HG03108 (cell line): ENCODE results near the gene TUBA4A.

Experiments
- ATAC-seq: cut with Tn5 transposase; IDR thresholded peaks from one replicate; pipeline ENCODE4 v1.9.1; 2021; ENCODE audit warnings: moderate library complexity; ENCODE audit not compliant: unreplicated experiment

Gene TUBA4A

GRCh38 chr2:219253753-219254589 is at the start of gene TUBA4A:
Gene TUBA4A, minus strand, starts transcription at chr2:219253918. Its CDS starts 60 bp downstream, at chr2:219253858.
- peak; percentile 41 for ATAC-seq

GRCh38 chr2:219302412-219302968 is 48.8 kb upstream of the TUBA4A start:
- no peak for ATAC-seq

- ATAC-seq, result no peak
These were observed 46.3 kb upstream of the TUBA4A start for GRCh38 chr2:219300022-219300421.

- ATAC-seq, result no peak
These were observed 45.6 kb upstream of the TUBA4A start for GRCh38 chr2:219299372-219299760.

GRCh38 chr2:219298759-219299371 is 45.1 kb upstream of the TUBA4A start:
- no peak for ATAC-seq

GRCh38 chr2:219297766-219298456 is 44.2 kb upstream of the TUBA4A start:
- no peak for ATAC-seq

- no peak for ATAC-seq
These were observed 43.1 kb upstream of the TUBA4A start for GRCh38 chr2:219296631-219297391.

- no peak for ATAC-seq
These were observed 42.4 kb upstream of the TUBA4A start for GRCh38 chr2:219296142-219296541.

- ATAC-seq, result peak; percentile 85
These were observed 40.9 kb upstream of the TUBA4A start for GRCh38 chr2:219294356-219295351.

GRCh38 chr2:219293736-219294231 is 40.1 kb upstream of the TUBA4A start:
- ATAC-seq, result no peak

GRCh38 chr2:219292616-219293015 is 38.9 kb upstream of the TUBA4A start:
- ATAC-seq, result no peak

- ATAC-seq, result no peak
These were observed 38.3 kb upstream of the TUBA4A start for GRCh38 chr2:219291910-219292490.

GRCh38 chr2:219291394-219291793 is 37.7 kb upstream of the TUBA4A start:
- no peak for ATAC-seq

- ATAC-seq, result no peak
These were observed 36.9 kb upstream of the TUBA4A start for GRCh38 chr2:219290381-219291171.

- ATAC-seq, result no peak
These were observed 36.0 kb upstream of the TUBA4A start for GRCh38 chr2:219289537-219290361.

- ATAC-seq, result no peak
These were observed 35.4 kb upstream of the TUBA4A start for GRCh38 chr2:219289195-219289536.

GRCh38 chr2:219287580-219288265 is 34.0 kb upstream of the TUBA4A start:
- no peak for ATAC-seq
